ENCODE measurements around the gene NPFF. TPM values are rescaled to one million over a fixed set of nuclear protein-coding genes. Genes with fewer than 3 reads are reported as not detected.

Gene NPFF
- total and polyA plus RNA-seq, 2 of the 13 experiments (the other 11 are each of a cell fraction or from before 2014, with no cell fraction given) = not detected

DNA sequence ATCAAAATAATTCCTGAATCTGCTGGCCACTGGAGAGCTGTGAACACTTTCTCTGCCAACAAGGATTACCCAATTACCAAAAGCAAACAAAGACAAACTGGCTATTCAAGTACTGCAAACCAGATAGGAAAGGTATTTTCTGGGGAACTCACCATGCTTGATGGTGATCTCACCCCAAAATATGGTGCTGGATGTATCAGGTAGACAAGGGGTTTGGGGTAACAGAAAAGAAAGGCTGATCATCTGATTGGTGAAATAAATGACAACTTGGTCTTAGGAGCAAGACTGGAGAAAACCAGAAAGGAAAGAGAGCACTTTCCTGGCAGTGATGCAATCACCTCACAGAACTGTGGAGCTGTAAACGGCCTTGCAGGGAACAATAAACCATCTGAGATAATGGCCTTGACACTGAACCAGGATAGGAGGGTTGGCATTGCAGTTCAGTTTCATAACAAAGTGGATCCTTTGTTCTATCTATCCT is 31.0 kb upstream of the NPFF start (continued):
- TF ChIP-seq, protein P1, sequence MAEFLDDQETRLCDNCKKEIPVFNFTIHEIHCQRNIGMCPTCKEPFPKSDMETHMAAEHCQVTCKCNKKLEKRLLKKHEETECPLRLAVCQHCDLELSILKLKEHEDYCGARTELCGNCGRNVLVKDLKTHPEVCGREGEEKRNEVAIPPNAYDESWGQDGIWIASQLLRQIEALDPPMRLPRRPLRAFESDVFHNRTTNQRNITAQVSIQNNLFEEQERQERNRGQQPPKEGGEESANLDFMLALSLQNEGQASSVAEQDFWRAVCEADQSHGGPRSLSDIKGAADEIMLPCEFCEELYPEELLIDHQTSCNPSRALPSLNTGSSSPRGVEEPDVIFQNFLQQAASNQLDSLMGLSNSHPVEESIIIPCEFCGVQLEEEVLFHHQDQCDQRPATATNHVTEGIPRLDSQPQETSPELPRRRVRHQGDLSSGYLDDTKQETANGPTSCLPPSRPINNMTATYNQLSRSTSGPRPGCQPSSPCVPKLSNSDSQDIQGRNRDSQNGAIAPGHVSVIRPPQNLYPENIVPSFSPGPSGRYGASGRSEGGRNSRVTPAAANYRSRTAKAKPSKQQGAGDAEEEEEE (CRISPR knock-in tag; IDR thresholded peaks at IDR 0.05; ENCODE audit: borderline replicate concordance) = no peak
- TF ChIP-seq HDAC1 (CRISPR knock-in tag; IDR thresholded peaks at IDR 0.05) (peak; percentile 78; the same call in 1 of the 2 replicates), KLF15 (CRISPR knock-in tag; IDR thresholded peaks at IDR 0.05; ENCODE audit: borderline replicate concordance) (no peak), MBNL3 (CRISPR knock-in tag; conservative IDR thresholded peaks at IDR 0.05) (no peak), KMT2B (CRISPR knock-in tag; IDR thresholded peaks at IDR 0.05) (peak; percentile 53; the same call in 1 of the 2 replicates), LBX2 (CRISPR knock-in tag; IDR thresholded peaks at IDR 0.05; ENCODE audit: borderline replicate concordance) (no peak), ZBTB37 (CRISPR knock-in tag; IDR thresholded peaks at IDR 0.05) (peak; percentile 81), KDM2A (CRISPR knock-in tag; IDR thresholded peaks at IDR 0.05; ENCODE audit: borderline replicate concordance, low read depth) (peak; percentile 37; the same call in 1 of the 2 replicates), MIXL1 (CRISPR knock-in tag; IDR thresholded peaks at IDR 0.05) (peak; percentile 61; the same call in 1 of the 2 replicates), HOXD1 (CRISPR knock-in tag; IDR thresholded peaks at IDR 0.05) (peak; percentile 87), ZBTB2 (CRISPR knock-in tag; IDR thresholded peaks at IDR 0.05; ENCODE audit: low read depth) (0 out of 2 replicates have a peak, but pooled peaks have one; percentile 28), ZNF788 (CRISPR knock-in tag; IDR thresholded peaks at IDR 0.05; ENCODE audit: borderline replicate concordance) (peak; percentile 19; the same call in 1 of the 2 replicates), SOX6 (IDR thresholded peaks at IDR 0.05) (no peak), SOX6 (CRISPR knock-in tag; IDR thresholded peaks at IDR 0.05) (peak; percentile 100), PPARG (CRISPR knock-in tag; conservative IDR thresholded peaks at IDR 0.05) (peak; percentile 75), SRSF9 (IDR thresholded peaks at IDR 0.05; ENCODE audit: borderline replicate concordance, insufficient read depth, low read depth, low read length, poor library complexity, severe bottlenecking) (no peak)
- TF ChIP-seq, protein P2, sequence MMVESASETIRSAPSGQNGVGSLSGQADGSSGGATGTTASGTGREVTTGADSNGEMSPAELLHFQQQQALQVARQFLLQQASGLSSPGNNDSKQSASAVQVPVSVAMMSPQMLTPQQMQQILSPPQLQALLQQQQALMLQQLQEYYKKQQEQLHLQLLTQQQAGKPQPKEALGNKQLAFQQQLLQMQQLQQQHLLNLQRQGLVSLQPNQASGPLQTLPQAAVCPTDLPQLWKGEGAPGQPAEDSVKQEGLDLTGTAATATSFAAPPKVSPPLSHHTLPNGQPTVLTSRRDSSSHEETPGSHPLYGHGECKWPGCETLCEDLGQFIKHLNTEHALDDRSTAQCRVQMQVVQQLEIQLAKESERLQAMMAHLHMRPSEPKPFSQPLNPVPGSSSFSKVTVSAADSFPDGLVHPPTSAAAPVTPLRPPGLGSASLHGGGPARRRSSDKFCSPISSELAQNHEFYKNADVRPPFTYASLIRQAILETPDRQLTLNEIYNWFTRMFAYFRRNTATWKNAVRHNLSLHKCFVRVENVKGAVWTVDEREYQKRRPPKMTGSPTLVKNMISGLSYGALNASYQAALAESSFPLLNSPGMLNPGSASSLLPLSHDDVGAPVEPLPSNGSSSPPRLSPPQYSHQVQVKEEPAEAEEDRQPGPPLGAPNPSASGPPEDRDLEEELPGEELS (CRISPR knock-in tag; IDR thresholded peaks at IDR 0.05) = peak; percentile 79
